SH-SY5Y (cell line): Measurements from ENCODE around the gene PDK4.

Experiments
- GATA2 ChIP-seq: IDR thresholded peaks from 2 replicates; pipeline ENCODE4 v1.6.1; 2011; ENCODE audit warnings: mild to moderate bottlenecking, low read depth, low read length
- GATA3 ChIP-seq: IDR thresholded peaks from 2 replicates; pipeline ENCODE4 v1.6.1; 2011; ENCODE audit warnings: low read depth, mild to moderate bottlenecking, low read length, moderate library complexity

DNA sequence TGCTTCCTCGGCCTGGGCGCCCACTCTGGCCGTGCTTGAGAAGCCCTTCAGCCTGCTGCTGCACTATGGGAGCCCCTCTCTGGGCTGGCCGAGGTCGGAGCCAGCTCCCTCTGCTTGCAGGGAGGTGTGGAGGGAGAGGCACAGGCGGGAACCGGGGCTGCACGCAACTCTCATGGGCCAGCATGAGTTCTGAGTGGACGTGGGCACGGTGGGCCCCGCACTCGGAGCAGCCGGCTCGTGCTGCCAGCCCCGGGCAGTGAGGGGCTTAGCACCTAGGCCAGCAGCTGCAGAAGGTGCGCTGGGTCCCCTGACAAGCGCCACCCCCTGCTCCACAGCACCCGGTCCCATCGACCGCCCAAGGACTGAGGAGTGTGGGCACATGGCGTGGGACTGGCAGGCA is 9.0 kb upstream of the PDK4 start:
- TF ChIP-seq GATA3 (no peak), GATA2 (no peak)
